ENCODE results near the gene SPRR3.

SPRR3 gene

GRCh38 chr1:153049211-153049610 lies 47.7 kb downstream of the SPRR3 start:
- no peak for DNase-seq (ENCODE audit: low read depth in 2 of 2)
